GM19324 (cell line): ENCODE data around the gene SKA3.
"Not testable (repeated sequence)": the region's sequence is repeated elsewhere in the genome, so short reads cannot be mapped to it uniquely, and the experiment has no call there.

Experiments
- ATAC-seq: cut with Tn5 transposase; IDR thresholded peaks from one replicate; pipeline ENCODE4 v1.9.1; 2021; ENCODE audit warnings: mild to moderate bottlenecking, moderate library complexity; ENCODE audit not compliant: unreplicated experiment, low FRiP score

SKA3 gene

GRCh38 chr13:21176215-21176981 lies at the start of gene SKA3, which contains the start of gene MRPL57:
TSS of gene SKA3 (minus strand) at chr13:21176552. CDS start at chr13:21176477, 75 bp downstream.
TSS of gene MRPL57 (plus strand) at chr13:21176658. CDS start at chr13:21176917, 259 bp downstream.
- ATAC-seq, result peak; percentile 95

GRCh38 chr13:21225082-21225481 lies 48.7 kb upstream of the SKA3 start:
- ATAC-seq, result no peak

- ATAC-seq, result no peak
These were observed 44.9 kb upstream of the SKA3 start for GRCh38 chr13:21221268-21221667.

GRCh38 chr13:21219716-21220115 lies 43.4 kb upstream of the SKA3 start:
- not testable (repeated sequence) for ATAC-seq

GRCh38 chr13:21219036-21219381 lies 42.7 kb upstream of the SKA3 start:
- ATAC-seq, result peak; percentile 48

- ATAC-seq, result peak; percentile 94
These were observed 42.1 kb upstream of the SKA3 start for GRCh38 chr13:21218351-21219035.

GRCh38 chr13:21216332-21216731 lies 40.0 kb upstream of the SKA3 start:
- ATAC-seq, result no peak

GRCh38 chr13:21215419-21215818 lies 39.1 kb upstream of the SKA3 start:
- ATAC-seq, result not testable (repeated sequence)

GRCh38 chr13:21212138-21212775 lies 35.9 kb upstream of the SKA3 start:
- ATAC-seq, result no peak

GRCh38 chr13:21208652-21209154 lies 32.4 kb upstream of the SKA3 start:
- no peak for ATAC-seq

- ATAC-seq, result no peak
These were observed 26.6 kb upstream of the SKA3 start for GRCh38 chr13:21202767-21203531.

GRCh38 chr13:21201456-21202190 lies 25.3 kb upstream of the SKA3 start:
- not testable (repeated sequence) for ATAC-seq

- not testable (repeated sequence) for ATAC-seq
These were observed 22.0 kb upstream of the SKA3 start for GRCh38 chr13:21198391-21198790.

- not testable (repeated sequence) for ATAC-seq
These were observed 21.4 kb upstream of the SKA3 start for GRCh38 chr13:21197606-21198225.

- not testable (repeated sequence) for ATAC-seq
These were observed 18.4 kb upstream of the SKA3 start for GRCh38 chr13:21194756-21195155.

- ATAC-seq, result not testable (repeated sequence)
These were observed 10.1 kb upstream of the SKA3 start for GRCh38 chr13:21186410-21186809.

- no peak for ATAC-seq
These were observed 5.3 kb upstream of the SKA3 start for GRCh38 chr13:21181671-21182070.

- ATAC-seq, result peak; percentile 32
These were observed 581 bp upstream of the SKA3 start for GRCh38 chr13:21176982-21177284.

- no peak for ATAC-seq
These were observed 617 bp downstream of the SKA3 start for GRCh38 chr13:21175656-21176214.
